Right atrium auricular region (tissue), 2 donors: ENCODE results near the gene CSRP2. TPM values are rescaled to one million over a fixed set of nuclear protein-coding genes. Genes with fewer than 3 reads are reported as not detected.

Source experiments
- DNase-seq: peaks from one replicate; pipeline ENCODE4 v3.0.0-alpha.2; 2019; ENCODE audit warnings: low spot score
- H3K27ac ChIP-seq, 2 donors: fragments of 200-600 bp; sonication (generic); 1 replicate in 1 of 2; 2 replicates in 1 of 2; pipeline ENCODE4 v1.5.1; 2016 to 2019
- H3K27me3 ChIP-seq, 2 donors: fragments of 200-600 bp; sonication (generic); one replicate each; pipeline versions ENCODE4 v1.5.1 to v1.6.0; 2017 to 2019
- H3K36me3 ChIP-seq: fragments of 200-600 bp; sonication (generic); one replicate; pipeline ENCODE4 v1.5.1; 2016
- H3K4me1 ChIP-seq, 2 donors: fragments of 200-600 bp; sonication (generic); one replicate each; pipeline versions ENCODE4 v1.5.1 to v1.6.0; 2017 to 2019
- H3K4me3 ChIP-seq, 2 donors: fragments of 200-600 bp; sonication (generic); 1 replicate in 1 of 2; 2 replicates in 1 of 2; pipeline ENCODE4 v1.5.1; 2017 to 2019; ENCODE audit warnings: mild to moderate bottlenecking in 1 of 2, moderate library complexity in 1 of 2
- H3K9me3 ChIP-seq, 2 donors: fragments of 200-600 bp; sonication (generic); one replicate each; pipeline ENCODE4 v1.5.1; 2019
- total RNA-seq, 2 donors: library from RNA; depleted of rRNA; stranded (reverse); fragments of >200 nt; gene quantifications; one replicate each; pipeline ENCODE4 v1.1.0, GENCODE V29; 2016
- TF ChIP-seq, protein P1 (sequence below), 2 donors: fragments of 200-600 bp; sonication (generic); IDR thresholded peaks; one replicate each; pipeline ENCODE4 v1.5.1; 2019; ENCODE audit warnings: antibody characterized with exemption in 2 of 2

The CSRP2 gene
- 10 to 100 TPM in 1 of 2 donors, 1 to 10 TPM in 1; 6.4 to 11.6 TPM for total RNA-seq

DNA sequence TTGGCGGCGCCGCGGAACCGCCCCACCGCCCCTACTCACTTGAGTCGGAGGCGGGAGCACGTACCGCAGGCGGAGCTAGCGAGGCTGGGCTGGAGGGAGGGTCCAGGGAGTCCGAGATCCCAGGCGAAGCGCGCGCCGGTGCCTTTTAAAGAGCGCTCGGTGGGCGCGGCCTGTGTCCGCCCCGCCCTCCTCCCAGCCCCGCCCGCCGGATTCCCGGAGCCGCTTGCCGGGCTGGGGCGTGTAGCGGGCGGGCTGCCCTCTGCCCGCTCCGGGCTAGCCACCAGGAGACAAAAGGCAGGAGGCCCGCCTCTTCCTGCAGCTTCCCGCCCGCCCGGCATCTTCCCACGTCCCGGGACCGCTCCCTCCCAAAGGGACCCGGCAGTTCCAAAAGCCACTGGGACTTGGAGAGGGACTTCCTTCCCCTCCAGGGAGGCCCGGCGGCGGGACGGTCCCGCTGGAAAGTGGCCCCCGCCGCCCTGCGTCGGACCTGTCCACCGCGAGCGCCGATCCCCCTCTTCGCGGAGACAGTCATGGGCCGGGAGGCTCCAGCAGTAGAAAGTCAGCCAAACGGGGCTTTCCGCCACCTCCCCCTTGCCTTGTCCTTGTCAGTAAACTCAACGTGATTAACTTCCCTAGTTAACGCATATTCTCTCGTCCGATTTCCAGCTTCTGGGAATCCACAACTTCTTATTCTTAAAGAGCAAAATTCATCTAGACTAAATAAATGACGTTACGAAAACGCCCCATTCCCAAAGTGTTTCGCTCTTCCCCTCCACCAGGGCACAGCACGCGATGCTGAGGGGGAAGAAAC lies at the start of gene CSRP2:
Gene CSRP2, minus strand, starts transcription at position 121 of the 811 bp plus-strand sequence. CDS start 12,759 bp downstream, outside the sequence.
- TF ChIP-seq, protein P1, sequence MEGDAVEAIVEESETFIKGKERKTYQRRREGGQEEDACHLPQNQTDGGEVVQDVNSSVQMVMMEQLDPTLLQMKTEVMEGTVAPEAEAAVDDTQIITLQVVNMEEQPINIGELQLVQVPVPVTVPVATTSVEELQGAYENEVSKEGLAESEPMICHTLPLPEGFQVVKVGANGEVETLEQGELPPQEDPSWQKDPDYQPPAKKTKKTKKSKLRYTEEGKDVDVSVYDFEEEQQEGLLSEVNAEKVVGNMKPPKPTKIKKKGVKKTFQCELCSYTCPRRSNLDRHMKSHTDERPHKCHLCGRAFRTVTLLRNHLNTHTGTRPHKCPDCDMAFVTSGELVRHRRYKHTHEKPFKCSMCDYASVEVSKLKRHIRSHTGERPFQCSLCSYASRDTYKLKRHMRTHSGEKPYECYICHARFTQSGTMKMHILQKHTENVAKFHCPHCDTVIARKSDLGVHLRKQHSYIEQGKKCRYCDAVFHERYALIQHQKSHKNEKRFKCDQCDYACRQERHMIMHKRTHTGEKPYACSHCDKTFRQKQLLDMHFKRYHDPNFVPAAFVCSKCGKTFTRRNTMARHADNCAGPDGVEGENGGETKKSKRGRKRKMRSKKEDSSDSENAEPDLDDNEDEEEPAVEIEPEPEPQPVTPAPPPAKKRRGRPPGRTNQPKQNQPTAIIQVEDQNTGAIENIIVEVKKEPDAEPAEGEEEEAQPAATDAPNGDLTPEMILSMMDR (IDR thresholded peaks at IDR 0.05): peak in 1 of 2 donors; percentile 32
- H3K4me1 ChIP-seq: peaks cover 0 to 17% of the 10 kb centered on the region in 2 donors
- no peaks in the 10 kb centered on the region for H3K36me3 ChIP-seq
- peak; percentile 85 for DNase-seq
- H3K27ac ChIP-seq: peak within 1 kb of the TSS; percentile 75 to 85
- peak within 1 kb of the TSS; percentile 53 to 72 for H3K4me3 ChIP-seq
- H3K9me3 ChIP-seq: peaks cover 0 to 8% of the 10 kb centered on the region in 2 donors
- H3K27me3 ChIP-seq: no peaks in the 10 kb centered on the region

DNA sequence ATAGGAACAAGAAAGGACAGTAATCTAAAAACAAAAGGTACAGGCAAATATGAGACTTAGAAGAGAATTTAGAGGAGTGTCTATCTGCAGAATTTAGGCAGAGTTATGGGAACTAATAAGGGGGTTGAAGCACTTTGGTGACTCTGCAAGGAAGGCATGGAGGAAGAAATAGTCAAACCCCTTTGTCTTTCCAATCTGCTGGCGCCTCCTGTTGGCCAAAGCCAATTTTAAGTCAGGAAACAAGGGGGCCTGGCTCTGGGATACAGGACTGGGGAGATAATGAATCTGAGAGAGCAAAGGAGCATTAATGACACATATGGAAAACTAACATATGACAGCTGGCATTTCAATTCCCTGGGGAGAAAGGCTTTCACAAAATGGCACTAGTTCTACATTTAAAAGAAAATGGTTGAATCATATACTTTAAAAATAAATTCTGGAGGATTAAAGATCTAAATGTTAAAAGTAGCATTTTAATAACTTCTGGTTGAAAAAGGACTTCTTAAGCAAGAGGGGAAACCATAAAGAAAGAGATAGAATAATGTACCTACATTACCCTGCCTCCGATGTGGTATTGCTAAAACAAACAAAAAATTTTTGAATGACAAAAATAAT lies 48.5 kb upstream of the CSRP2 start:
- H3K4me1 ChIP-seq: no peaks in the 10 kb centered on the region
- H3K9me3 ChIP-seq: no peaks in the 10 kb centered on the region
- H3K4me3 ChIP-seq: no peak overlapping the region
- no peak for DNase-seq
- H3K36me3 ChIP-seq: no peaks in the 10 kb centered on the region
- H3K27me3 ChIP-seq: no peaks in the 10 kb centered on the region
- no peak overlapping the region for H3K27ac ChIP-seq
- TF ChIP-seq, protein P1 (IDR thresholded peaks at IDR 0.05): peak in 1 of 2 donors; percentile 55

DNA sequence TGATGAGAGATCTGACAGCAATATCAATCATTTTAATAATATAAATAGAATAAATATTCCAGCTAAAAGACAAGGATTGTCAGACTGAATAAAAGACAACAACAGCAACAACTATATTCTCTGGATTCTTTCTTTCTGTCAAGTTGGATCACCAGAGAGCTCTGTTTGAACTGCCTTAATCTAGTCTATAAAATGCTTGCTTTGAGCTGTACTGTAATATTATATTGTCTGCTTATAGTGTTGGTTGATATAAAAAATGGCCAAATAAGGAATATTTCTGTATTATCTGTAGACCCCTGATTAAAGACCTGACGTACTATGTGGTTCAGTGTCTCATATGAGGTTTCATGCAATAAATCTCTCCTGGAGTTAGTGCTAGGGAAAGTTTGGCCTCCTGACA lies 46.3 kb upstream of the CSRP2 start:
- TF ChIP-seq, protein P1 (IDR thresholded peaks at IDR 0.05): no peak
- H3K36me3 ChIP-seq: no peaks in the 10 kb centered on the region
- no peak for DNase-seq
- H3K4me3 ChIP-seq: no peak overlapping the region
- no peaks in the 10 kb centered on the region for H3K27me3 ChIP-seq
- no peaks in the 10 kb centered on the region for H3K9me3 ChIP-seq
- no peaks in the 10 kb centered on the region for H3K4me1 ChIP-seq
- no peak overlapping the region for H3K27ac ChIP-seq

DNA sequence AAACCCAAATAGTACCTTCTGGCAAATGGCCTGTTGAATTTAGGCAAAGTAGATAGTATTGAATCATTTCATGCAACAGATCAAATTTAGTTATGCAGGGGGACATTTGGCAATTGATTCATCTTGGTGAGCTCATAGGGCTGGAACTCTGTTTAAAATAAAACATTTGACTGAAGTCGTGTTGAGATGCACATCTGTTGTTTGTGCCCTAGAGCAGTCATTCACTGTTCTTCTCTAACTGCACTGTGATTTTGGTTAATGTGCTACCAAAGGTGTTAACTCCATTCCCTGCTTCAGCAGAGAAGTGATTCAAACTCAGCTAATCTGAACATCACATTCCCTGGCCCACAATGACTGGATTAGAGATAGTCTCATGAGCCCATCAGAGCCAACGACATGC lies 44.0 kb upstream of the CSRP2 start:
- Histone ChIP-seq H3K4me1 (no peaks in the 10 kb centered on the region), H3K4me3 (no peak overlapping the region), H3K27ac (no peak overlapping the region), H3K36me3 (no peaks in the 10 kb centered on the region), H3K9me3 (no peaks in the 10 kb centered on the region), H3K27me3 (no peaks in the 10 kb centered on the region)
- DNase-seq: no peak
- TF ChIP-seq, protein P1 (IDR thresholded peaks at IDR 0.05): no peak

DNA sequence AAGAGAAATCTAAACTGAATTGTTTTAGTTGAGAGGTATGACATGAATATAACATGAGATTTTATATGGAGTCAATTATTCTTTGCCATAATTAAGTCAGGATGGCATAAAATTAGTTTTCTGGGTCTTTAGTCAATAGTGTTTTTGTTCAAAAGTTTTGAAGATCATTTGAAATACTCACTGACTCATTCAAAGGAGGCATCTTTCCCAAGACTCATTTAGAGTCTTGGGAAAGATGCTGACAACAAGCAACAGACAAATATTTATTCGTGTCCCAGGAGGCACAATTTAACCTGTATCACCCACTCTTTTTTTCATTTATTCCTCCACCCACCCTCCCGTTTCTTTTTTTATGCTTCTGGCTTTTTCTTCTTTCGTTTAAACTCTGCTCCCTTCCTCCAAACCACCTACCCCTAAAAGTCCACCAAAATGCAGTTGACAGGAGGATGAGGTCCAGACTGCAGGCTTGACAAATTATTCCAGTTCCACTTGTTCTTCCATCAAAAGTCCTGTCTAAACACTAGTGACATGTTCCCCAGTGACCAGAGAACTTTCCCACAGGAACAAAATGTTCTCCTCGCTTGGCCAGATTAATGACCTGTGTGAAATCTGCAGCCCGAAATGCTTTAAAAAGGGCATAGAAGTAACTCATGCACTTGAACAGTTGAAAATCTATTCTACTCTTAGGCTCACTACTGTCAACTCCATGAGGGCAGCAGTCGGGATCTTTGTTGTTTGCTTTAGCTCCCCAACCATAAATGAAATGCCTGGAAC lies 43.3 kb upstream of the CSRP2 start:
- Histone ChIP-seq H3K36me3 (no peaks in the 10 kb centered on the region), H3K27ac (no peak overlapping the region), H3K9me3 (no peaks in the 10 kb centered on the region), H3K4me3 (no peak overlapping the region), H3K4me1 (no peaks in the 10 kb centered on the region), H3K27me3 (no peaks in the 10 kb centered on the region)
- TF ChIP-seq, protein P1 (IDR thresholded peaks at IDR 0.05): no peak
- DNase-seq: no peak
